H9 (cell line): Measurements from ENCODE around the gene VAV1. TPM values are rescaled to one million over a fixed set of nuclear protein-coding genes. Genes with fewer than 3 reads are reported as not detected.

Experiments
- DNase-seq: peaks from one replicate; pipeline ENCODE4 v3.0.0-alpha.2; 2017
- H2AFZ ChIP-seq: one replicate; pipeline ENCODE4 v1.6.1; 2013; ENCODE audit warnings: mild to moderate bottlenecking, low read length, control low read depth, moderate library complexity
- H2AK5ac ChIP-seq: 2 replicates; pipeline ENCODE4 v1.6.1; 2013; ENCODE audit warnings: low read length, control low read depth, mixed read lengths; ENCODE audit not compliant: insufficient read length
- H2BK120ac ChIP-seq: one replicate; pipeline ENCODE4 v1.6.1; 2013; ENCODE audit warnings: low read depth, mild to moderate bottlenecking, low read length, control low read depth, inconsistent platforms; ENCODE audit not compliant: poor library complexity, severe bottlenecking
- H2BK12ac ChIP-seq: 2 replicates; pipeline ENCODE4 v1.6.1; 2013; ENCODE audit warnings: low read length, control low read depth, mixed read lengths, low read depth; ENCODE audit not compliant: insufficient read length
- H2BK15ac ChIP-seq: 2 replicates; pipeline ENCODE4 v1.6.1; 2013; ENCODE audit warnings: low read depth, low read length, control low read depth
- H2BK20ac ChIP-seq: one replicate; pipeline ENCODE4 v1.6.1; 2013; ENCODE audit warnings: low read depth, mild to moderate bottlenecking, low read length, control low read depth, inconsistent platforms; ENCODE audit not compliant: poor library complexity, severe bottlenecking
- H2BK5ac ChIP-seq: 2 replicates; pipeline ENCODE4 v1.6.1; 2013; ENCODE audit warnings: low read length, control low read depth, mixed read lengths; ENCODE audit not compliant: insufficient read length
- H3K14ac ChIP-seq: 2 replicates; pipeline ENCODE4 v1.6.1; 2013; ENCODE audit warnings: low read length, control low read depth; ENCODE audit not compliant: insufficient read depth
- H3K18ac ChIP-seq: 2 replicates; pipeline ENCODE4 v1.6.1; 2013; ENCODE audit warnings: low read depth, mild to moderate bottlenecking, mixed read lengths, low read length, control low read depth; ENCODE audit not compliant: insufficient read length
- H3K23ac ChIP-seq: 2 replicates; pipeline ENCODE4 v1.6.1; 2013; ENCODE audit warnings: low read length, control low read depth, mixed read lengths, low read depth; ENCODE audit not compliant: insufficient read length
- H3K23me2 ChIP-seq: 2 replicates; pipeline ENCODE4 v1.6.1; 2013; ENCODE audit warnings: low read depth, mild to moderate bottlenecking, mixed read lengths, low read length, control low read depth; ENCODE audit not compliant: insufficient read length, poor library complexity, severe bottlenecking
- H3K27ac ChIP-seq: 2 replicates; pipeline ENCODE4 v1.5.1; 2013; ENCODE audit warnings: low read length, control low read depth, mixed read lengths, low read depth; ENCODE audit not compliant: insufficient read length
- H3K27me3 ChIP-seq: 2 replicates; pipeline ENCODE4 v1.6.1; 2013; ENCODE audit warnings: low read length, control low read depth, inconsistent platforms; ENCODE audit not compliant: insufficient read depth
- H3K4ac ChIP-seq: 2 replicates; pipeline ENCODE4 v1.6.1; 2013; ENCODE audit warnings: low read depth, mild to moderate bottlenecking, control low read depth, inconsistent platforms, low read length, moderate library complexity
- H3K4me1 ChIP-seq: 2 replicates; pipeline ENCODE4 v1.6.1; 2013; ENCODE audit warnings: low read length, control low read depth, inconsistent platforms; ENCODE audit not compliant: insufficient read depth
- H3K4me2 ChIP-seq: 2 replicates; pipeline ENCODE4 v1.6.1; 2013; ENCODE audit warnings: low read length, control low read depth, mixed read lengths; ENCODE audit not compliant: insufficient read length, insufficient read depth
- H3K56ac ChIP-seq: 2 replicates; pipeline ENCODE4 v1.6.1; 2013; ENCODE audit warnings: low read depth, mild to moderate bottlenecking, mixed read lengths, low read length, control low read depth; ENCODE audit not compliant: insufficient read length
- H3K79me1 ChIP-seq: 2 replicates; pipeline ENCODE4 v1.6.1; 2013; ENCODE audit warnings: low read depth, mild to moderate bottlenecking, moderate library complexity, low read length, control low read depth, inconsistent platforms; ENCODE audit not compliant: insufficient read depth, poor library complexity, severe bottlenecking
- H3K79me2 ChIP-seq: 2 replicates; pipeline ENCODE4 v1.6.1; 2013; ENCODE audit warnings: low read length, control low read depth, inconsistent platforms; ENCODE audit not compliant: insufficient read depth
- H3K9ac ChIP-seq: 2 replicates; pipeline ENCODE4 v1.6.1; 2013; ENCODE audit warnings: low read length, control low read depth, mixed read lengths; ENCODE audit not compliant: insufficient read length; ENCODE audit errors: extremely low read depth
- H3K9me3 ChIP-seq: one replicate; pipeline ENCODE4 v1.6.1; 2013; ENCODE audit warnings: low read depth, low read length, inconsistent platforms; ENCODE audit not compliant: control insufficient read depth
- H3T11ph ChIP-seq: one replicate; pipeline ENCODE4 v1.6.1; 2013; ENCODE audit warnings: mild to moderate bottlenecking, low read length, control low read depth, inconsistent platforms
- H4K20me1 ChIP-seq: one replicate; pipeline ENCODE4 v1.6.1; 2013; ENCODE audit not compliant: control insufficient read depth, insufficient read length, insufficient read depth
- H4K5ac ChIP-seq: 2 replicates; pipeline ENCODE4 v1.6.1; 2013; ENCODE audit warnings: low read depth, mild to moderate bottlenecking, mixed read lengths, low read length, control low read depth; ENCODE audit not compliant: insufficient read length
- H4K8ac ChIP-seq: replicated peaks from 2 replicates; pipeline ENCODE4 v1.6.1; 2013; ENCODE audit warnings: low read length, control low read depth, mixed read lengths, low read depth; ENCODE audit not compliant: insufficient read length
- H4K91ac ChIP-seq: 2 replicates; pipeline ENCODE4 v1.6.1; 2013; ENCODE audit warnings: low read depth, mild to moderate bottlenecking, moderate library complexity, mixed read lengths, low read length, control low read depth; ENCODE audit not compliant: insufficient read length
- H3K27ac Mint-ChIP-seq, 3 experiments: 2 replicates in 2 of 3; 3 replicates in 1 of 3; pipeline ENCODE4 v1.8.0; 2020 to 2021; ENCODE audit warnings: mixed read lengths in 3 of 3, mild to moderate bottlenecking in 1 of 3, moderate library complexity in 1 of 3
- H3K27me3 Mint-ChIP-seq: 2 replicates; pipeline ENCODE4 v1.8.0; 2021; ENCODE audit warnings: low read depth, mild to moderate bottlenecking, moderate library complexity, mixed read lengths
- H3K36me3 Mint-ChIP-seq, 3 experiments: 2 replicates in 2 of 3; 3 replicates in 1 of 3; pipeline ENCODE4 v1.8.0; 2020 to 2021; ENCODE audit warnings: low read depth in 3 of 3, mixed read lengths in 3 of 3; ENCODE audit not compliant: insufficient read depth in 1 of 3
- H3K4me1 Mint-ChIP-seq, 2 experiments: 2 replicates each; pipeline ENCODE4 v1.8.0; 2020; ENCODE audit warnings: mixed read lengths in 2 of 2
- H3K4me3 Mint-ChIP-seq, 2 experiments: 2 replicates in 1 of 2; 3 replicates in 1 of 2; pipeline ENCODE4 v1.8.0; 2020 to 2021; ENCODE audit warnings: mild to moderate bottlenecking in 2 of 2, mixed read lengths in 2 of 2, moderate library complexity in 1 of 2
- H3K9me3 Mint-ChIP-seq, 2 experiments: 2 replicates in 1 of 2; 3 replicates in 1 of 2; pipeline ENCODE4 v1.8.0; 2020; ENCODE audit warnings: mild to moderate bottlenecking in 2 of 2, mixed read lengths in 2 of 2, moderate library complexity in 1 of 2
- CTCF ChIP-seq: fragments of 200-600 bp; sonication (generic); conservative IDR thresholded peaks from 3 replicates; pipeline ENCODE4 v1.8.0; 2021; ENCODE audit warnings: antibody characterized with exemption, mild to moderate bottlenecking
- WGBS: extraction: QIAGEN DNeasy Blood & Tissue Kit; methylation state at CpG from one replicate; pipeline ENCODE4 v1.1.7; 2013; ENCODE audit warnings: missing lambda C conversion rate, low lambda C conversion rate, mixed read lengths; ENCODE audit not compliant: insufficient read length; ENCODE audit errors: extremely low coverage; 5-methylcytosine and 5-hydroxymethylcytosine counted together
- total RNA-seq: library from RNA; stranded (reverse); gene quantifications from 2 replicates; pipeline ENCODE4 v1.2.1, GENCODE V29; 2021

VAV1 gene
- total RNA-seq, 1 experiment from 2014 or later = 0.90 TPM

DNA sequence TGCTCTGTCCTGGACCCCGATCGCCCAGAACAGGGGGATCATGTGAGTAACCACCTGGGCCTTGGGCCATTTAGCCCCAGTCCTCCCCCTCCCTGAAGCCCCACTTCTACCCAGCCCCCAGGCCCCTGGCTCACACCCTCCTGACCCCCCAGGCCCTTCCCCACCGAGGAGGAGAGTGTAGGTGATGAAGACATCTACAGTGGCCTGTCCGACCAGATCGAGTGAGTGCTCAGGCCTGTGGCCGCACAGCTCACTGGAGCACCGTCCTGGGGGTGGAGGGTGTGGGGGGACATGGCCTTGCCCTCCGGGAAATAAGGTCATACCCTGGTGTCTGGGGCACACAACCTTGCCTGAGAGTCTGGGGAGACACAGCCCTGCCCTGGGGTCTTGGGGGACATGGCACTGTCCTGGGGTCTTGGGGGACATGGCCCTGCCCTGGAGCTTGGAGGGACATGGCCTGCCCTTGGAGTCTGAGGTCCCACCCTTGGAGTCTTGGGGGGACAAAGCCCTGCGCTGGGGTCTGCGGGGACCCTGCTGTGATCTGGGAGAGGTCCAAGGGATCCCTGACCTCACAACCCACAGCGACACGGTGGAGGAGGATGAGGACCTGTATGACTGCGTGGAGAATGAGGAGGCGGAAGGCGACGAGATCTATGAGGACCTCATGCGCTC lies 49.3 kb downstream of the VAV1 start:
- Histone ChIP-seq H3K27ac (no peak overlapping the region), H2BK120ac (no peak overlapping the region), H2AK5ac (no peak overlapping the region), H3K79me1 (no peaks in the 10 kb centered on the region), H3K18ac (no peak overlapping the region), H3K4me1 (no peaks in the 10 kb centered on the region), H3K23me2 (no peaks in the 10 kb centered on the region), H4K91ac (no peak overlapping the region), H3K23ac (no peak overlapping the region), H2BK20ac (no peak overlapping the region), H2AFZ (no peak overlapping the region), H3K4ac (no peak overlapping the region), H3T11ph (no peak overlapping the region), H4K20me1 (no peaks in the 10 kb centered on the region), H3K9me3 (no peaks in the 10 kb centered on the region), H3K79me2 (no peaks in the 10 kb centered on the region), H2BK12ac (no peak overlapping the region), H3K9ac (no peak overlapping the region), H2BK5ac (no peak overlapping the region), H3K4me2 (no peak overlapping the region), H3K14ac (no peak overlapping the region), H4K8ac (no peak overlapping the region), H3K27me3 (no peaks in the 10 kb centered on the region), H3K56ac (no peak overlapping the region), H2BK15ac (no peak overlapping the region), H4K5ac (no peak overlapping the region)
- no peak overlapping the region; a peak in 1 of 7 replicates for H3K27ac Mint-ChIP-seq
- peaks cover 3 to 6% (median 4%) of the 10 kb centered on the region in 3 experiments; a peak in 5 of 7 replicates for H3K36me3 Mint-ChIP-seq
- H3K27me3 Mint-ChIP-seq = peaks cover 5% of the 10 kb centered on the region
- no peak for DNase-seq
- TF ChIP-seq CTCF = no peak
- no peak overlapping the region for H3K4me3 Mint-ChIP-seq
- peaks cover 27 to 75% of the 10 kb centered on the region in 2 experiments for H3K9me3 Mint-ChIP-seq
- H3K4me1 Mint-ChIP-seq = no peaks in the 10 kb centered on the region
- no CpG with 5 or more reads among the region's 17 CpGs for WGBS
